RKO (cell line): ENCODE data around the gene DYRK1B.
"Not testable (repeated sequence)": the region's sequence is repeated elsewhere in the genome, so short reads cannot be mapped to it uniquely, and the experiment has no call there.

Experiments
- DNase-seq: peaks from one replicate; pipeline ENCODE4 v3.0.0-alpha.2; 2016; ENCODE audit warnings: low spot score

Gene DYRK1B

GRCh38 chr19:39830847-39831246 is 3.1 kb downstream of the DYRK1B start:
- no peak for DNase-seq

DNA sequence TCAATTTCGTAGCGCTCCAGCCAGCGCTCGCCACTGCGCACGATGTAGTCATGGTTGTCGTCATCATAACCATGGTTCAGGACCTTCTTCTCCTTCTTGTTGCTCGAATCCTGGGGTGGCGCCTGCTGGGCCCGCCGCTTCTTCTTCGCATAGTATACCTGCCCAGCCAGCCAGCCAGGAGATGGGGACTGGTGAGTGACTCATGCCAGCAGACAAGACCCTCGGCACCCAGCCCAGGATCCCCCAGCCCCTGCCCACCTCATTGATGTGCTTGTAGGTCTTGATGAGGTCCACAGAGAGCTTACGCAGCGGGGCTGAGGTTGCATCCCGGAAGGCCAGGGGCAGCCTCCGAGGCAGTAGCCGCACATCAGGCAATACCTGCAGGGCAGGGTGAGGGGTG is 3.6 kb downstream of the DYRK1B start:
- DNase-seq = no peak

GRCh38 chr19:39829702-39830275 is 4.2 kb downstream of the DYRK1B start:
- no peak for DNase-seq

DNA sequence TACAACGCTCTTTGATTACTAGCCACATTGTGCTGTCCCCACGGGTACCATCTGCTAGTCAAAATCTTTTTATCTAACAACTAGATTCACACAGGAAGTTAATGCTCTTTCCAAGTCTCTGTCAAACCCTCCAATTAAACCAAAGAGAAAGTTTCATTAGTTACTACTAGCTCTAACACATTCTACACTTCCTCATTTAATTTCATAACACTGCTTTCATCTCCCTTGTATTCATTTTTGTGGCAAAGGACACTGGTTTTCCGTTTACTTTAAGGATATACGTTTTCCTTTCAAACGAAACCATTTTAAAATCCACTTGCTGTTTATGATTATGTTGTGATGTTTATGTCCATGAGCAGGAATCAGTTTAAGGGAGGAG is 5.3 kb downstream of the DYRK1B start:
- no peak for DNase-seq

DNA sequence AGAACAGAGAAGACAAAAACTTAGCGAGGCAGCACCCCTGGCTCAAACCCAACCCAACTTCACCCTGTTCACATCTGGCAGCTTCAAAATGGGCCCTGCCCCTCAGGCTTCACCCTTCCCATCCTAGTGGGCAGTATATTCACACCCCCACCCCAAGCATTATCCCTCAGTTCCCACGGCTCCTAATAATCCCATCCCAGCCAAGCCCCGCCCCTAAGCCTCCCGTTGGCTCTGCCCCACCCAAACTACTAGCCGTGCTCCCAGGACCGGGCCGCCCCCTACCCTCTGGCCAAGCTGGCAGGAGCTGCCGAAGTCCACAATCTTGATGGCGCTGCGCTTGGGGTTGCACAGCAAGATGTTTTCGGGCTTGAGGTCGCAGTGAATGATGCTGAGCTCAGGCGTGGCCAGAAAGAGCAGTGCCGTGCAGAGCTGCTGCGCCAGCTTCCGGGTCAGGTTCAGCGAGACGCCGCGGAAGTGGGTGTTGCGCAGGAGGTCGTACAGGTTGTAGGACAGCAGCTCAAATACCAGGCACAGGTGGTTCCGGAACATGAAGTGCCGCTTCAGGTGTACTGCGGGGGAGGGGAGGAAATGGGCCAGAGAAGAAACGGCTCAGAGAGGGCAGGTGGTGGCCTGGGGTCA is 5.8 kb downstream of the DYRK1B start:
- DNase-seq = no peak

- DNase-seq = no peak
These were observed 6.7 kb downstream of the DYRK1B start for GRCh38 chr19:39827216-39827615.

- no peak for DNase-seq
These were observed 7.5 kb downstream of the DYRK1B start for GRCh38 chr19:39826311-39826945.

- DNase-seq = no peak
These were observed 8.4 kb downstream of the DYRK1B start for GRCh38 chr19:39825531-39826076.

DNA sequence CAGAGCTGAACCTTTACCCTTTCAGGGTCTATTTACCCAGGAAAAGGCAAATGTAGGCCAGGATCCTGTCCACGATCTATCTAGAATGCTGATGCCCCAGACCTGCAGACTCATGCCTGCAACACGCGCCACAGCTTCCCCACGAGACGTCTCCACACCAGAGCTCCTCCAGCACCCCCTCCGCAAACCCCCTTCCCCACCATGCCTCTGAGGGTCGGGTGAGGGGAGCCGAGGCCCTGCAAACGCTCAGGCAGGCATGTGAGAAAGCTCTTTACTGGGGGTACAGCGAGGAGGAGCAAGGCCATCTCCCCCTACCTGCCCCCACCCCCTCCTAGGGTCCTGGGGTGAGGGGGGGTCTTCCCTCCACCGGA is 8.9 kb downstream of the DYRK1B start:
- DNase-seq = no peak

DNA sequence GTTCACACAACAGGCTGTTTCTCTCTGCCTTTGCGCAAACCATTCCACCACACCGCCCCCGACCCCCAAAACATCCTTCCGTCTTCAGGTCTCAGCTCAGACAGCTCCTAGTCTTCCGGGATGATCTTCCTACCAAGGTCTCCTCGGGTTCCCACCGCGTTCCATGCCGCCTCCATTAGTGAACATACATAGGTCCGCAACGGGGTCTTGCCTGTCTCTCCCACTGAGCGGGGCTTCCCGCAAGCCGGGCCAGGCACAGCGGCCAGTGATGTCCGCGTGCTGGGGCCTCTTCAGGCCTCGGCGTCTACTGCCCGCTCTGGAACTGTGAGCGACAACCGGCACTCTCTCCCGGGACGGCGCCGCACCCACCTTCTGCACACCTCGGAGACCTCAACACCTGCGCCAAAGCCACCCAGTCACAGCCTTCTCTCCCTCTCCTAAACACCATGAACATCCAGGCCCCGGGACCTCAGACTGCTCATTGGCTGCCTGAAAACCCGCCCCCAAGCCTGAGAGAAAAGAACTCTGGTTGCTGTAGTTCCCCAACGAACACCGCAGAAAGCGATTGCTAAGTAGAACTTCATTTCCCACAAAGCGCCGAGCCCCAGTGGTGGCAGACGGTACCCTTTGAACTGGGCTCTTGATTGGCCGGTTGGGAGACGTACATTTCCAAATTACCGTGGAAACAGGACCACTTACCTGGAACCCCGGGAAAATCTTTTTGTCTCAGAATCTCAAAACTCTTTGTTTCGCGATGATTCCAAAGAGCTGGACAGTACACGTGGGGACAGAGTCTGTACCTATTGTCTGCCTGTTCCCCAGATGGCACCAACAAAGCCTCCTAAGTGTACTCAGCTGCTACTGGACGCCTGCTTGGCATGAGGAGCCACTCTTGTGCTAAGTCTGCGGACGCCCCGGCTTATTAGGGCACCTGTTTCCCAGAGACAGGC is 9.5 kb downstream of the DYRK1B start:
- DNase-seq = no peak

- no peak for DNase-seq
These were observed 10.3 kb downstream of the DYRK1B start for GRCh38 chr19:39823686-39824085.

DNA sequence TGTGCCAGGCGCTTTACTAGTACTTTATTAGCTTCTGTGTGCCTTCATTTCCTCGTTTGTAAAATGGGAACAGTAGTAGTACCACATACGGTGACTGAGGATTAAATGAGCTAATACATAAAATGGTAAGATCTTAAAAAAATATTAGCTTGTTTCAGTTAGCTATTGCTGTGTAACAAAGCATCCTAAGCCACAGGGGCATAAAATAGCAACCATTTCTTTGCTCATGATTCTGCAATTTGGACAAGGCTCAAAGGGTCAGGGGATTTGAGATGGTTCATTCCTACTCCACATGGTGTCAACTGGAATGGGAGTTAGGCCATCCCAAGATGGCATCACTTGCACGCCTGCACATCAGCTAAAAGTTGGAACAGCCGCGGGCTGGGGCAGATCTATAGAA is 13.3 kb downstream of the DYRK1B start:
- DNase-seq = no peak

GRCh38 chr19:39819786-39820185 is 14.2 kb downstream of the DYRK1B start:
- DNase-seq = no peak

DNA sequence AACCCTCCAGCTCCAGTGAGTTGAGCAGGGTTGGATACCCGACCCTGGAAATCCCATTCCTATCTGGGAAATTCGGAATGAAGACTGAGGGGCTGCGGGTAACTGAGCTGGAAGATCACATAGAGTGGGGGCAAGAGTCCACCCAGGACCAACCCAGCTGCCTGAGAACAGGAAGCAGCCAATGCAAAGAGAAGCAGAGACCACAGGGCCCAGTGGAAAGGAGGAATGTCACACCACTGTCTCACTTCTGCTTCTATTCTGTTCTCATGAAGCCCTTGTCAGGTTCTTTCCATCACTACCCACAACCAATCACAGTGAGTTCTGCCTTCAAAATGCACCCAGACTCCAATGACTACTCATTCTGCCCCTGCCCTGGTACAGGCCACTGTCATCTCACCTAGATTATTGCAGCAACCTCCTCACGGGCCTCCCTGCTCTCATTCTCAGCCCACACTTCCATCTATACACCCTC is 15.3 kb downstream of the DYRK1B start:
- DNase-seq = no peak

DNA sequence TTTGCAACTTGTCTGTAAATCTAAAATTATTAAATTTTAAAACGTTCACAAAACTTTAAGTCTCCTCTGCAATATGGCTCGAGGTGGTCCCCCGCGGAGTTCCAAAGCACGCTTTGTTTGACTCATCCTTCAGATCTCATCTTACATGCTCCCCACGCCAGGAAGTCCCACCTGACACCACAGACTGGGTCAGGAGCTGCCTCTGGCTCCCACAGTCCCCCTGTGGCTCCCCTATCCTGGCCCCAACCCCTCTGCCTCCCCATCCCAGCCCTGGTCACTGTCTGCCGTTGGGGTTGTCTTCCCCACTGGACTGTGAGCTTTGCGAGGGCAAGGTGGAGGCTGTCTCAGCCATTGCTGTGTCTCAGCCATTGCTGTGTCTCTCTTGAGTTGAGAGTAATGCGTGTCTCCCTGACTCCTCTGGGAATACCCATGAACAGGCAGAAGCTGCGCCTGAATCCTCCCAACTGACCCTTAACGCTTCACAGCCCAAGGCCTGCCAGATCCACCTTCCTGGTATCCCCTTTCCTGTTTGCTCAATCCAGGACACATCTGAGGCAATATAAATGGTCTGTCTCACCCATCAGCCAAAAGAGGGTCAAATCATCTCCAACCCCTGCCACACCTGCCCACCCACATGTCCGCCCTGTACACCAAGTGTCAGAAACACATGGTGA is 15.9 kb downstream of the DYRK1B start:
- DNase-seq = no peak

DNA sequence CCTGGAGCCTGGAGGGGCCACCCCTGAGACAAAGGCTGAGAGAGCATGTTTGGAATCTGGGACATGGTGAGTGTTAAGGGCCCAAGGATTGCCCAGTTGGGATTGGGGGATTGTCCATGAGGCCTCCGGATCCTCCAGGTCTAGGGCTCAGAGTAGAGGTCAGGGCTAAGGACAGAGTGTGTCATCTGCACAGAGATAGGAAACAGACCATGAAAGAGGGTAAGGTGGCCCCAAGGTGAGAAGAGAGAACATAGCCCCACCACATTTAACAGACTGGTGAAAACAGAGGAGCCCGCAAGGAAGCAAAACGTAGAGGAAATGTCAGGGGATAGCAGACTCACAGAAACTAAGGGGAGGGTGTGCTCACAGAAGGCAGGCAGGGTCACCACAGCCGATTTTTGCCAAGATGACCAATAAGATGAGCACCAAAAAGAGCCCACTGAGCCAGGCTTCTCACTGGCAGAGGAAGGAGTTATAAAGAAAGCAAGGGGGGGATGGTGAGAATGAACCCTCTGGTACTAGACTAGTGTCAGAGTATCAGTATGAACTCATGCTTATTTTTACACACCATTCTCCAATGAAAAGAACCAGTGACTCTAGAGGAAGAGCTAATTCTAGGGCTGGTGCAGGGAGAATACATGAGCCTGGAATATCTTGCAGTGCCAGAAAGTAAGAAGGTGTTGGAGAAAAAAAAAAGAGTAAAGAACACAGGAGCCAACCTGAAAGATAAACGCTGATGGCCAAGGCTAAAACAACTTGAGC is 17.5 kb downstream of the DYRK1B start:
- DNase-seq = no peak

DNA sequence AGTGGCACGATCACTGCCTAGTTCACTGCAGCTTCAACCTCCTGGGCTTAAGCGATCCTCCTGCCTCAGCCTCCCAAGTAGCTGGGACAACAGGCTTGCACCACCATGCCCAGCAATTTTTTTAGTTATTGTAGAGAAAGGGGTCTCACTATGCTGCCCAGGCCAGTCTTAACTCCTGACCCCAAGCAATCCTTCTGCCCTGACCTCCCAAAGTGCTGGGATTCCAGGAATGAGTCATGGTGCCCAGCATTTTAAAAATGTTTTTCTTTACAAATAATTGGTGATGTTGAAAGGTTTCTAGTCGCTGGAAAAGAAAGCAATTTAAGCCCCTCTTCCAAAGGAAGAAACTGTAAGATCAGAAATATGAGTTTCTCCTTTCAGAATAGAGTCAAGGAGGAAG is 19.4 kb downstream of the DYRK1B start:
- no peak for DNase-seq

GRCh38 chr19:39814111-39814510 is 19.9 kb downstream of the DYRK1B start:
- not testable (repeated sequence) for DNase-seq

DNA sequence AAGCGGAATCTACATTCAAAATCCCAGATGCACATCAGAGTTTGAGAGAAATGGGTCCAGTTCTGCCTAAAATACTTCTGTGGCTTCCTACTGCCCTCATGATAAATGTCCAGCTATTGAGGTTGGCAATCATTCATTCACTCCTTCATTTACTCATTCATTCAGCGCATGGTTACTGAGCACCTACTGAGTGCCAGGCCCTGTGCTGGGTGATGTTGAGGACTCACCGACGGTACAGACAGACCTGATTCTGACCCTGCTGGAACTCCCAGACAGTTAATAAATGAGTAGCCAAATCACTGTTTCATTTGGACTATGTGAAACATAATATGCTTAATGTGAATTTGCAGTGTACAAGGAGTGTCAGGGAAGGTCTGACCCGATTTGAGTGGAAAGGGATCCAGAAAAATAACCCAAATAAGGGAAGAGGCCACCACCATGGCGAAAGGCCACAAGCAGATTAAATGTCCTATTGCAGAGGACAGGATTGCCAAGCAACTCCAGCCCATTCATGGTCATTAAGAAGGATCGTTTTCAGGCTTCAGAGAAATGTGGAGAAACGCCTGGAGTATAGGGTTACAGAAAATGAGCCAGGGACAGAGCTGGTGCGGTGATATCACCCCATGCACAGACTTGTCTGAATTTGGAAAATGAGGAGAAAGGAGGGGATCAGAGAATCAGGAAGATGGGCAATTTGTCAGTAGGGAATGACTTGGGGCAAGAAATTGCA is 20.5 kb downstream of the DYRK1B start:
- DNase-seq = no peak

- no peak for DNase-seq
These were observed 22.9 kb downstream of the DYRK1B start for GRCh38 chr19:39811064-39811463.
